ENCODE results near the gene PSMB7. TPM values are rescaled to one million over a fixed set of nuclear protein-coding genes. Genes with fewer than 3 reads are reported as not detected.
A peak's percentile ranks its signal among the peaks of the same experiment; 100 is the strongest.

The PSMB7 gene
- polyA plus RNA-seq, 4 donors: 139 to 221 (median 189) TPM

GRCh38 chr9:124455820-124456219 is 40.6 kb upstream of the PSMB7 start:
- Histone ChIP-seq H3K36me3 (ENCODE audit: control insufficient read depth in 3 of 3, insufficient read depth in 2 of 3, low read depth in 1 of 3, low read length in 3 of 3) (no peaks in the 10 kb centered on the region), H3K4me3 (ENCODE audit: low read depth in 1 of 3, low read length in 3 of 3) (no peak overlapping the region), H3K27ac (ENCODE audit: low read depth in 1 of 3, low read length in 2 of 3) (no peak overlapping the region), H3K9me3 (ENCODE audit: control insufficient read depth in 2 of 2, insufficient read depth in 1 of 2, low read depth in 1 of 2, low read length in 1 of 2) (no peaks in the 10 kb centered on the region), H3K4me1 (ENCODE audit: control insufficient read depth in 3 of 3, insufficient read depth in 2 of 3, low read depth in 1 of 3, low read length in 2 of 3) (no peaks in the 10 kb centered on the region), H3K27me3 (ENCODE audit: control insufficient read depth in 3 of 3, insufficient read depth in 3 of 3, low read length in 3 of 3) (peaks cover 3 to 39% (median 17%) of the 10 kb centered on the region in 3 donors)
- DNase-seq (no peak), FAIRE-seq (no peak)
- 73 to 81% (median 74%) methylated on average over 7 of the region's 7 CpGs for WGBS, 3 donors

GRCh38 chr9:124454791-124455443 is 39.7 kb upstream of the PSMB7 start:
- H3K4me3 ChIP-seq (ENCODE audit: low read depth in 1 of 3, low read length in 3 of 3): no peak overlapping the region
- H3K4me1 ChIP-seq (ENCODE audit: control insufficient read depth in 3 of 3, insufficient read depth in 2 of 3, low read depth in 1 of 3, low read length in 2 of 3): peaks cover 0 to 4% (median 0%) of the 10 kb centered on the region in 3 donors
- no peaks in the 10 kb centered on the region for H3K9me3 ChIP-seq (ENCODE audit: control insufficient read depth in 2 of 2, insufficient read depth in 1 of 2, low read depth in 1 of 2, low read length in 1 of 2)
- peaks cover 5 to 47% (median 24%) of the 10 kb centered on the region in 3 donors for H3K27me3 ChIP-seq (ENCODE audit: control insufficient read depth in 3 of 3, insufficient read depth in 3 of 3, low read length in 3 of 3)
- H3K36me3 ChIP-seq (ENCODE audit: control insufficient read depth in 3 of 3, insufficient read depth in 2 of 3, low read depth in 1 of 3, low read length in 3 of 3): no peaks in the 10 kb centered on the region
- DNase-seq (no peak), FAIRE-seq (no peak)
- no peak overlapping the region for H3K27ac ChIP-seq (ENCODE audit: low read depth in 1 of 3, low read length in 2 of 3)
- 74 to 81% (median 80%) methylated on average over 14 of the region's 14 CpGs for WGBS, 3 donors

GRCh38 chr9:124454296-124454695 is 39.1 kb upstream of the PSMB7 start:
- Histone ChIP-seq H3K36me3 (ENCODE audit: control insufficient read depth in 3 of 3, insufficient read depth in 2 of 3, low read depth in 1 of 3, low read length in 3 of 3) (no peaks in the 10 kb centered on the region), H3K4me3 (ENCODE audit: low read depth in 1 of 3, low read length in 3 of 3) (no peak overlapping the region), H3K9me3 (ENCODE audit: control insufficient read depth in 2 of 2, insufficient read depth in 1 of 2, low read depth in 1 of 2, low read length in 1 of 2) (no peaks in the 10 kb centered on the region), H3K27me3 (ENCODE audit: control insufficient read depth in 3 of 3, insufficient read depth in 3 of 3, low read length in 3 of 3) (peaks cover 5 to 54% (median 26%) of the 10 kb centered on the region in 3 donors), H3K4me1 (ENCODE audit: control insufficient read depth in 3 of 3, insufficient read depth in 2 of 3, low read depth in 1 of 3, low read length in 2 of 3) (peaks cover 0 to 4% (median 0%) of the 10 kb centered on the region in 3 donors), H3K27ac (ENCODE audit: low read depth in 1 of 3, low read length in 2 of 3) (no peak overlapping the region)
- no peak for DNase-seq
- no peak for FAIRE-seq
- 76 to 85% (median 78%) methylated on average over 9 of the region's 9 CpGs for WGBS, 3 donors

- FAIRE-seq (no peak), DNase-seq (peak in 1 of 2 donors; percentile 74)
- Histone ChIP-seq H3K27me3 (ENCODE audit: control insufficient read depth in 3 of 3, insufficient read depth in 3 of 3, low read length in 3 of 3) (peaks cover 5 to 54% (median 26%) of the 10 kb centered on the region in 3 donors), H3K4me3 (ENCODE audit: low read depth in 1 of 3, low read length in 3 of 3) (peak overlapping the region in 1 of 3 donors; percentile 4), H3K4me1 (ENCODE audit: control insufficient read depth in 3 of 3, insufficient read depth in 2 of 3, low read depth in 1 of 3, low read length in 2 of 3) (peaks cover 0 to 4% (median 0%) of the 10 kb centered on the region in 3 donors), H3K27ac (ENCODE audit: low read depth in 1 of 3, low read length in 2 of 3) (no peak overlapping the region), H3K36me3 (ENCODE audit: control insufficient read depth in 3 of 3, insufficient read depth in 2 of 3, low read depth in 1 of 3, low read length in 3 of 3) (no peaks in the 10 kb centered on the region), H3K9me3 (ENCODE audit: control insufficient read depth in 2 of 2, insufficient read depth in 1 of 2, low read depth in 1 of 2, low read length in 1 of 2) (no peaks in the 10 kb centered on the region)
- 21 to 29% (median 24%) methylated on average over 23 to 35 of the region's 35 CpGs for WGBS, 3 donors
These were observed 38.4 kb upstream of the PSMB7 start for GRCh38 chr9:124453586-124454191.

- H3K4me3 ChIP-seq (ENCODE audit: low read depth in 1 of 3, low read length in 3 of 3): peak overlapping the region in 1 of 3 donors; percentile 4
- WGBS, 3 donors: 36 to 59% (median 50%) methylated on average over 46 to 85 of the region's 85 CpGs
- H3K4me1 ChIP-seq (ENCODE audit: control insufficient read depth in 3 of 3, insufficient read depth in 2 of 3, low read depth in 1 of 3, low read length in 2 of 3): peaks cover 0 to 4% (median 0%) of the 10 kb centered on the region in 3 donors
- H3K36me3 ChIP-seq (ENCODE audit: control insufficient read depth in 3 of 3, insufficient read depth in 2 of 3, low read depth in 1 of 3, low read length in 3 of 3): no peaks in the 10 kb centered on the region
- FAIRE-seq: no peak
- H3K27ac ChIP-seq (ENCODE audit: low read depth in 1 of 3, low read length in 2 of 3): no peak overlapping the region
- H3K27me3 ChIP-seq (ENCODE audit: control insufficient read depth in 3 of 3, insufficient read depth in 3 of 3, low read length in 3 of 3): peaks cover 5 to 58% (median 26%) of the 10 kb centered on the region in 3 donors
- no peaks in the 10 kb centered on the region for H3K9me3 ChIP-seq (ENCODE audit: control insufficient read depth in 2 of 2, insufficient read depth in 1 of 2, low read depth in 1 of 2, low read length in 1 of 2)
- DNase-seq: peak in 1 of 2 donors; percentile 36
These were observed 37.8 kb upstream of the PSMB7 start for GRCh38 chr9:124452841-124453585.

GRCh38 chr9:124452326-124452725 is 37.1 kb upstream of the PSMB7 start:
- no peak overlapping the region for H3K4me3 ChIP-seq (ENCODE audit: low read depth in 1 of 3, low read length in 3 of 3)
- DNase-seq (no peak), FAIRE-seq (no peak)
- 80 to 81% (median 80%) methylated on average over 19 of the region's 19 CpGs for WGBS, 3 donors
- no peak overlapping the region for H3K27ac ChIP-seq (ENCODE audit: low read depth in 1 of 3, low read length in 2 of 3)
- no peaks in the 10 kb centered on the region for H3K36me3 ChIP-seq (ENCODE audit: control insufficient read depth in 3 of 3, insufficient read depth in 2 of 3, low read depth in 1 of 3, low read length in 3 of 3)
- H3K27me3 ChIP-seq (ENCODE audit: control insufficient read depth in 3 of 3, insufficient read depth in 3 of 3, low read length in 3 of 3): peaks cover 5 to 58% (median 26%) of the 10 kb centered on the region in 3 donors
- no peaks in the 10 kb centered on the region for H3K9me3 ChIP-seq (ENCODE audit: control insufficient read depth in 2 of 2, insufficient read depth in 1 of 2, low read depth in 1 of 2, low read length in 1 of 2)
- peaks cover 0 to 4% (median 0%) of the 10 kb centered on the region in 3 donors for H3K4me1 ChIP-seq (ENCODE audit: control insufficient read depth in 3 of 3, insufficient read depth in 2 of 3, low read depth in 1 of 3, low read length in 2 of 3)

- peaks cover 5 to 55% (median 26%) of the 10 kb centered on the region in 3 donors for H3K27me3 ChIP-seq (ENCODE audit: control insufficient read depth in 3 of 3, insufficient read depth in 3 of 3, low read length in 3 of 3)
- no peak for FAIRE-seq
- WGBS, 3 donors: 40 to 42% (median 42%) methylated on average over 19 of the region's 19 CpGs
These were observed 35.9 kb upstream of the PSMB7 start for GRCh38 chr9:124450931-124451661.

More at GRCh38 chr9:124450931-124451661, 35.9 kb upstream of the PSMB7 start:
- H3K4me3 ChIP-seq (ENCODE audit: low read depth in 1 of 3, low read length in 3 of 3): no peak overlapping the region
- H3K9me3 ChIP-seq (ENCODE audit: control insufficient read depth in 2 of 2, insufficient read depth in 1 of 2, low read depth in 1 of 2, low read length in 1 of 2): no peaks in the 10 kb centered on the region
- H3K27ac ChIP-seq (ENCODE audit: low read depth in 1 of 3, low read length in 2 of 3): no peak overlapping the region
- peaks cover 0 to 4% (median 0%) of the 10 kb centered on the region in 3 donors for H3K4me1 ChIP-seq (ENCODE audit: control insufficient read depth in 3 of 3, insufficient read depth in 2 of 3, low read depth in 1 of 3, low read length in 2 of 3)
- DNase-seq: no peak
- H3K36me3 ChIP-seq (ENCODE audit: control insufficient read depth in 3 of 3, insufficient read depth in 2 of 3, low read depth in 1 of 3, low read length in 3 of 3): no peaks in the 10 kb centered on the region

All from small intestine (tissue), 7 donors.